GM21717 (cell line): Measurements from ENCODE around the gene GPR139.

Source experiments
- ATAC-seq: cut with Tn5 transposase; IDR thresholded peaks from one replicate; pipeline ENCODE4 v1.9.1; 2021; ENCODE audit warnings: mild to moderate bottlenecking, moderate library complexity; ENCODE audit not compliant: unreplicated experiment

Gene GPR139

GRCh38 chr16:19991614-19992013, 82.1 kb downstream of the GPR139 start:
- ATAC-seq, result no peak

- ATAC-seq, result no peak
These were observed 89.6 kb downstream of the GPR139 start for GRCh38 chr16:19984135-19984534.
